Ishikawa (cell line): ENCODE data around the gene CD274.

Source experiments
- CEBPB ChIP-seq: IDR thresholded peaks from 2 replicates; pipeline ENCODE4 v1.6.1; 2012
- EP300 ChIP-seq: IDR thresholded peaks from 2 replicates; pipeline ENCODE4 v1.6.1; 2012; ENCODE audit warnings: borderline replicate concordance
- REST ChIP-seq: IDR thresholded peaks from 2 replicates; pipeline ENCODE4 v1.6.1; 2012; ENCODE audit warnings: low read depth, mild to moderate bottlenecking

- TF ChIP-seq CEBPB (no peak), REST (no peak), EP300 (no peak)
Observed at GRCh38 chr9:5481322-5482040, 31.1 kb downstream of the CD274 start.
